CD4-positive, CD25-positive, alpha-beta regulatory T cell (primary cell): ENCODE measurements around the gene SETD1B. TPM values are rescaled to one million over a fixed set of nuclear protein-coding genes. Genes with fewer than 3 reads are reported as not detected.

ENCODE experiments used
- ATAC-seq, 2 donors: fragments of 150-1000 bp; cut with Tn5 transposase; one replicate each; pipeline ENCODE4 v1.10.0; 2021; ENCODE audit warnings: low read depth in 2 of 2, moderate number of reproducible peaks in 2 of 2, moderate library complexity in 1 of 2
- DNase-seq, 3 donors: peaks; one replicate each; pipeline versions ENCODE4 v3.0.0 to v3.0.0-alpha.2; 2012 to 2022; ENCODE audit warnings: mixed read lengths in 1 of 3
- H3K27ac ChIP-seq: one replicate; pipeline ENCODE4 v1.7.0; 2013; ENCODE audit warnings: mild to moderate bottlenecking, low read length; ENCODE audit not compliant: insufficient read depth, poor library complexity, severe bottlenecking
- H3K27me3 ChIP-seq: one replicate; pipeline ENCODE4 v1.7.0; 2013; ENCODE audit warnings: low read length; ENCODE audit not compliant: control insufficient read depth, insufficient read depth
- H3K36me3 ChIP-seq: one replicate; pipeline ENCODE4 v1.7.0; 2013; ENCODE audit warnings: mild to moderate bottlenecking, low read length, moderate library complexity; ENCODE audit not compliant: control insufficient read depth, insufficient read depth
- H3K4me1 ChIP-seq: 2 replicates; pipeline ENCODE4 v1.7.0; 2013; ENCODE audit warnings: mild to moderate bottlenecking, low read length; ENCODE audit not compliant: insufficient read depth, control insufficient read depth, poor library complexity, severe bottlenecking
- H3K4me3 ChIP-seq: one replicate; pipeline ENCODE4 v1.7.0; 2013; ENCODE audit warnings: low read depth, mild to moderate bottlenecking, low read length, moderate library complexity
- H3K9me3 ChIP-seq, 2 experiments: 1 replicate in 1 of 2; 2 replicates in 1 of 2; pipeline ENCODE4 v1.7.0; 2013; ENCODE audit warnings: low read length in 2 of 2, mild to moderate bottlenecking in 1 of 2, moderate library complexity in 1 of 2; ENCODE audit not compliant: control insufficient read depth in 2 of 2
- H3K27ac Mint-ChIP-seq, 3 donors: one replicate each; pipeline ENCODE4 v1.8.0; 2020 to 2022; ENCODE audit warnings: mild to moderate bottlenecking in 3 of 3, mixed read lengths in 3 of 3, moderate library complexity in 2 of 3
- H3K27me3 Mint-ChIP-seq: one replicate; pipeline ENCODE4 v1.8.0; 2022; ENCODE audit warnings: mild to moderate bottlenecking, mixed read lengths
- H3K36me3 Mint-ChIP-seq: one replicate; pipeline ENCODE4 v1.8.0; 2020; ENCODE audit warnings: mixed read lengths
- H3K4me1 Mint-ChIP-seq, 4 donors: one replicate each; pipeline ENCODE4 v1.8.0; 2020 to 2022; ENCODE audit warnings: mixed read lengths in 4 of 4, mild to moderate bottlenecking in 1 of 4
- H3K4me3 Mint-ChIP-seq, 4 donors: one replicate each; pipeline ENCODE4 v1.8.0; 2020 to 2022; ENCODE audit warnings: mild to moderate bottlenecking in 4 of 4, mixed read lengths in 4 of 4, moderate library complexity in 3 of 4
- H3K9me3 Mint-ChIP-seq, 7 donors: one replicate each; pipeline ENCODE4 v1.8.0; 2020 to 2022; ENCODE audit warnings: mixed read lengths in 7 of 7, mild to moderate bottlenecking in 3 of 7, moderate library complexity in 2 of 7
- polyA plus RNA-seq, 4 donors: library from polyadenylated mRNA; unstranded; fragments of 300-500 nt; fragmentation: Illumina TruSeq; gene quantifications; one replicate each; pipeline ENCODE4 v1.2.3, GENCODE V29; 2021
- total RNA-seq: library from RNA; stranded (reverse); gene quantifications from one replicate; pipeline ENCODE4 v1.2.3, GENCODE V29; 2022

SETD1B gene
- total and polyA plus RNA-seq, 5 donors from 2014 or later = 1.2 to 118 (median 1.8) TPM

DNA sequence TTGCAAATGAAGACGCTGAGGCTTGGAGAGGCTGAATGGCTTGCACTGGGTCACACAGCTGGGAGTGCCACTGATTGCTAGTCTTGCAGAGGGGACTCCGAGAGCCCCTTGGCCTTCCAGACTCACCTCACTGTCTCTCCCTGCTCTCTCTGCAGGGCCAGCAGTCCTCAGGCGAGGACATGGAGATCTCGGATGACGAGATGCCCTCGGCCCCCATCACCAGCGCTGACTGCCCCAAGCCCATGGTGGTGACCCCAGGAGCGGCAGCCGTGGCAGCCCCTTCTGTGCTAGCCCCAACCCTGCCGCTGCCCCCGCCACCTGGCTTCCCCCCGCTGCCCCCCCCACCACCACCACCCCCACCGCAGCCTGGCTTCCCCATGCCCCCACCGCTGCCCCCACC lies 10.1 kb downstream of the SETD1B start:
- H3K36me3 Mint-ChIP-seq = peaks cover 35% of the 10 kb centered on the region
- ATAC-seq (no peak), DNase-seq (no peak)
- no peaks in the 10 kb centered on the region for H3K27me3 Mint-ChIP-seq
- no peaks in the 10 kb centered on the region for H3K9me3 Mint-ChIP-seq
- no peaks in the 10 kb centered on the region for H3K27me3 ChIP-seq
- H3K27ac Mint-ChIP-seq = peak overlapping the region in 1 of 3 donors; percentile 66
- peaks cover 10 to 55% (median 29%) of the 10 kb centered on the region in 4 donors for H3K4me1 Mint-ChIP-seq
- no peaks in the 10 kb centered on the region for H3K9me3 ChIP-seq
- H3K27ac ChIP-seq = no peak overlapping the region
- no peak overlapping the region for H3K4me3 ChIP-seq
- peaks cover 67% of the 10 kb centered on the region for H3K36me3 ChIP-seq
- H3K4me3 Mint-ChIP-seq = peak overlapping the region in 3 of 4 donors; percentile 82 to 92 (median 88)
- peaks cover 48% of the 10 kb centered on the region for H3K4me1 ChIP-seq

GRCh38 chr12:121814429-121815119 lies 10.8 kb downstream of the SETD1B start:
- no peaks in the 10 kb centered on the region for H3K9me3 Mint-ChIP-seq
- Histone ChIP-seq H3K9me3 (no peaks in the 10 kb centered on the region), H3K27me3 (no peaks in the 10 kb centered on the region), H3K27ac (no peak overlapping the region), H3K36me3 (peaks cover 67% of the 10 kb centered on the region), H3K4me1 (peaks cover 47% of the 10 kb centered on the region), H3K4me3 (no peak overlapping the region)
- no peaks in the 10 kb centered on the region for H3K27me3 Mint-ChIP-seq
- no peak overlapping the region for H3K4me3 Mint-ChIP-seq
- peaks cover 5 to 52% (median 26%) of the 10 kb centered on the region in 4 donors for H3K4me1 Mint-ChIP-seq
- ATAC-seq (no peak), DNase-seq (no peak)
- H3K27ac Mint-ChIP-seq = no peak overlapping the region
- H3K36me3 Mint-ChIP-seq = peaks cover 29% of the 10 kb centered on the region

DNA sequence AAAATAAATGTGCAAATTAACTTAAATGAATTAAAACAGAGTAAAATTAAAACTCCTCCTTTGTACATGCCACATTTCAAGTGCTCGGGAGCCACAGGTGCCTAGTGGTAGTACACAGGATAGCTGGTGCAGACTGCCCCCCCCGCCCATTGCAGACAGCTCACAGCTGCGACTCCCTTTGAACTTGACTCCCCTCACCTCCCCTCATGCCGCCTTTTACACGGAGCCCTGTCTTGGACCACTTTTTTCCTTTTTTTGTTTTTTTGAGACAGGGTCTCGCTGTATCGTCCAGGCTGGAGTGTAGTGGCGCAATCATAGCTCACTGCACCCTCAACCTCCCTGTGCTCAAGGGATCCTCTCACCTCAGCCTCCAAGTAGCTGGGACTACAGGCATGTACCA lies 11.5 kb downstream of the SETD1B start:
- Mint-ChIP-seq H3K4me3 (peak overlapping the region in 2 of 4 donors; percentile 32 to 41), H3K27me3 (no peaks in the 10 kb centered on the region), H3K36me3 (peaks cover 27% of the 10 kb centered on the region), H3K27ac (peak overlapping the region in 1 of 3 donors; percentile 43), H3K4me1 (peaks cover 5 to 48% (median 25%) of the 10 kb centered on the region in 4 donors), H3K9me3 (no peaks in the 10 kb centered on the region)
- Histone ChIP-seq H3K36me3 (peaks cover 69% of the 10 kb centered on the region), H3K27ac (no peak overlapping the region), H3K9me3 (no peaks in the 10 kb centered on the region), H3K4me3 (no peak overlapping the region), H3K27me3 (no peaks in the 10 kb centered on the region), H3K4me1 (peaks cover 40% of the 10 kb centered on the region)
- ATAC-seq = no peak
- DNase-seq = no peak

GRCh38 chr12:121816925-121817647 lies 13.3 kb downstream of the SETD1B start:
- H3K9me3 ChIP-seq = no peaks in the 10 kb centered on the region
- peaks cover 26% of the 10 kb centered on the region for H3K36me3 Mint-ChIP-seq

DNA sequence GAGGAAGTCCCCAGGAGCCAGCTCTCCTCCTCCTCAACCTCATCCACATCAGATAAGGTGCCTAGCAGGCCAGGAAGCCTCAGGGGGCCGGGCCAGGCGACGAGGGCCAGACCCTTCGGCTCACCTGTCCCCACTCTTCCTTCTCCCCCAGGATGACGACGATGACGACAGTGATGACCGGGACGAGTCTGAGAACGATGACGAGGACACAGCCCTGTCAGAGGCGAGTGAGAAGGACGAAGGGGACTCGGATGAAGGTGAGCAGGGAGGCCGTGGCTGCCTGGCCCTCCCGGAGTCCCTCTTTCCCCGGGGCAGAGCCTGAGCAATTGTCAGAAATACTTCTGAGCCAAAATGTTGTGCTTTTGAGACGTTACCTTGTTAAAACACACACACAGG lies 13.8 kb downstream of the SETD1B start:
- H3K9me3 ChIP-seq = no peaks in the 10 kb centered on the region
- Mint-ChIP-seq H3K4me1 (peaks cover 0 to 34% (median 22%) of the 10 kb centered on the region in 4 donors), H3K4me3 (no peak overlapping the region), H3K9me3 (no peaks in the 10 kb centered on the region), H3K36me3 (peaks cover 26% of the 10 kb centered on the region), H3K27me3 (no peaks in the 10 kb centered on the region), H3K27ac (no peak overlapping the region)
- ATAC-seq (no peak), DNase-seq (no peak)
- no peak overlapping the region for H3K4me3 ChIP-seq
- peaks cover 16% of the 10 kb centered on the region for H3K4me1 ChIP-seq
- no peak overlapping the region for H3K27ac ChIP-seq
- no peaks in the 10 kb centered on the region for H3K27me3 ChIP-seq
- peaks cover 84% of the 10 kb centered on the region for H3K36me3 ChIP-seq

More at GRCh38 chr12:121816925-121817647, 13.3 kb downstream of the SETD1B start:
- Mint-ChIP-seq H3K9me3 (no peaks in the 10 kb centered on the region), H3K4me1 (peaks cover 0 to 36% (median 23%) of the 10 kb centered on the region in 4 donors), H3K4me3 (peak overlapping the region in 2 of 4 donors; percentile 62 to 83), H3K27ac (peak overlapping the region in 1 of 3 donors; percentile 57), H3K27me3 (no peaks in the 10 kb centered on the region)
- no peak for DNase-seq
- Histone ChIP-seq H3K27ac (no peak overlapping the region), H3K36me3 (peaks cover 80% of the 10 kb centered on the region), H3K4me3 (no peak overlapping the region), H3K27me3 (no peaks in the 10 kb centered on the region), H3K4me1 (peaks cover 21% of the 10 kb centered on the region)
- ATAC-seq = no peak

GRCh38 chr12:121819212-121819949 lies 15.6 kb downstream of the SETD1B start:
- Mint-ChIP-seq H3K36me3 (peaks cover 21% of the 10 kb centered on the region), H3K27ac (peak overlapping the region in 1 of 3 donors; percentile 12), H3K4me3 (no peak overlapping the region), H3K27me3 (no peaks in the 10 kb centered on the region), H3K9me3 (no peaks in the 10 kb centered on the region), H3K4me1 (peaks cover 0 to 22% (median 12%) of the 10 kb centered on the region in 4 donors)
- peaks cover 2% of the 10 kb centered on the region for H3K4me1 ChIP-seq
- H3K27ac ChIP-seq = no peak overlapping the region
- H3K36me3 ChIP-seq = peaks cover 85% of the 10 kb centered on the region
- H3K9me3 ChIP-seq = no peaks in the 10 kb centered on the region
- no peaks in the 10 kb centered on the region for H3K27me3 ChIP-seq
- H3K4me3 ChIP-seq = no peak overlapping the region
- no peak for DNase-seq
- no peak for ATAC-seq

DNA sequence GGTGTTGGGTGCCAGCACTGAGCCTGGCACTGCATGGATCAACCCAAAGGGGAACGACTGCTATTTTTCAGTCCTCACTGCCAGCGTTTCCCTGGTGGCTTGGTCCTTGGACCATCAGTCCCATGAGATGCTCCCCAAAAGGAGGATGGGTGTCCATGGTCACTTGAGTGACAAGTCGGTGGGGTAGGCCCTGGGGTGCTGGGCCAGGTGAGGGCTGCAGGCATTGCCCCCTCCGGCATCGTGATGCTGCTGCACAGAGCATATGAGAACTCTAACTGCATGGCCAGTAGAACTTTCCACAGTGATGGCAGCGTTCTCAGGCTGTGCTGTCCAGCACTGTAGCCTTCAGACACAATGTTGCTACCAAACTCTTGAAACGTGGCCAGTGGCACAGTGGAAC lies 16.2 kb downstream of the SETD1B start:
- Histone ChIP-seq H3K9me3 (no peaks in the 10 kb centered on the region), H3K27me3 (no peaks in the 10 kb centered on the region), H3K27ac (no peak overlapping the region), H3K4me3 (no peak overlapping the region), H3K36me3 (peaks cover 83% of the 10 kb centered on the region), H3K4me1 (peaks cover 2% of the 10 kb centered on the region)
- no peak for ATAC-seq
- no peaks in the 10 kb centered on the region for H3K27me3 Mint-ChIP-seq
- no peak for DNase-seq
- H3K4me3 Mint-ChIP-seq = no peak overlapping the region
- H3K9me3 Mint-ChIP-seq = peaks cover 0 to 1% (median 0%) of the 10 kb centered on the region in 7 donors
- H3K36me3 Mint-ChIP-seq = peaks cover 19% of the 10 kb centered on the region
- peaks cover 0 to 20% (median 12%) of the 10 kb centered on the region in 4 donors for H3K4me1 Mint-ChIP-seq
- no peak overlapping the region for H3K27ac Mint-ChIP-seq
